IPS-20b (cell line): ENCODE data around the gene CPLANE1.
"Not testable (repeated sequence)": the region's sequence is repeated elsewhere in the genome, so short reads cannot be mapped to it uniquely, and the experiment has no call there.

Experiments used
- H3K27ac ChIP-seq: one replicate; pipeline ENCODE4 v1.5.1; 2013; ENCODE audit warnings: low read length
- H3K27me3 ChIP-seq: 2 replicates; pipeline ENCODE4 v1.6.1; 2013; ENCODE audit warnings: mild to moderate bottlenecking, low read length, inconsistent platforms; ENCODE audit not compliant: insufficient read depth
- H3K36me3 ChIP-seq: 2 replicates; pipeline ENCODE4 v1.6.1; 2013; ENCODE audit warnings: low read depth, mild to moderate bottlenecking, inconsistent platforms, low read length, moderate library complexity; ENCODE audit not compliant: insufficient read depth
- H3K4me1 ChIP-seq: 2 replicates; pipeline ENCODE4 v1.6.1; 2013; ENCODE audit warnings: mild to moderate bottlenecking, control low read depth, inconsistent platforms, low read length, moderate library complexity; ENCODE audit not compliant: insufficient read depth
- H3K4me3 ChIP-seq: 2 replicates; pipeline ENCODE4 v1.5.1; 2013; ENCODE audit warnings: mild to moderate bottlenecking, low read length, inconsistent platforms
- H3K9ac ChIP-seq: 2 replicates; pipeline ENCODE4 v1.6.1; 2013; ENCODE audit warnings: low read depth, mild to moderate bottlenecking, inconsistent platforms, low read length, moderate library complexity
- H3K9me3 ChIP-seq: 2 replicates; pipeline ENCODE4 v1.6.1; 2013; ENCODE audit warnings: mild to moderate bottlenecking, low read depth, low read length, inconsistent platforms; ENCODE audit not compliant: insufficient read depth

The CPLANE1 gene

GRCh38 chr5:37248970-37249814, at the start of gene CPLANE1:
CPLANE1 (minus strand) TSS chr5:37249376; CDS start chr5:37247698, 1,678 bp downstream.
- peak within 1 kb of the TSS; percentile 39 for H3K27ac ChIP-seq
- no peaks in the 10 kb centered on the region for H3K36me3 ChIP-seq
- no peaks in the 10 kb centered on the region for H3K4me1 ChIP-seq
- peaks cover 2% of the 10 kb centered on the region; the same call in 1 of the 2 replicates for H3K9me3 ChIP-seq
- H3K4me3 ChIP-seq: peak within 1 kb of the TSS; percentile 90
- H3K9ac ChIP-seq: peak within 1 kb of the TSS; percentile 81
- no peaks in the 10 kb centered on the region for H3K27me3 ChIP-seq

- peaks cover 78% of the 10 kb centered on the region for H3K36me3 ChIP-seq
- H3K4me1 ChIP-seq, H3K9ac ChIP-seq, H3K9me3 ChIP-seq, H3K27me3 ChIP-seq, H3K27ac ChIP-seq, H3K4me3 ChIP-seq: not testable (repeated sequence)
These were observed 47.1 kb upstream of the CPLANE1 start for GRCh38 chr5:37296313-37296712.

- Histone ChIP-seq H3K9ac (no peak overlapping the region), H3K36me3 (peaks cover 3% of the 10 kb centered on the region; the same call in 1 of the 2 replicates), H3K4me1 (no peaks in the 10 kb centered on the region), H3K27me3 (no peaks in the 10 kb centered on the region), H3K9me3 (peaks cover 60% of the 10 kb centered on the region), H3K4me3 (no peak overlapping the region), H3K27ac (no peak overlapping the region)
These were observed 34.1 kb upstream of the CPLANE1 start for GRCh38 chr5:37283214-37283820.

GRCh38 chr5:37275511-37275910, 26.3 kb upstream of the CPLANE1 start:
- Histone ChIP-seq H3K27ac (no peak overlapping the region), H3K27me3 (no peaks in the 10 kb centered on the region), H3K4me1 (no peaks in the 10 kb centered on the region; the same call in 1 of the 2 replicates), H3K9me3 (peaks cover 15% of the 10 kb centered on the region), H3K9ac (no peak overlapping the region), H3K4me3 (no peak overlapping the region), H3K36me3 (no peaks in the 10 kb centered on the region)

GRCh38 chr5:37272511-37272910, 23.3 kb upstream of the CPLANE1 start:
- no peaks in the 10 kb centered on the region; the same call in 1 of the 2 replicates for H3K4me1 ChIP-seq
- H3K27me3 ChIP-seq: no peaks in the 10 kb centered on the region
- H3K27ac ChIP-seq: no peak overlapping the region
- H3K9ac ChIP-seq: no peak overlapping the region
- no peaks in the 10 kb centered on the region for H3K36me3 ChIP-seq
- H3K9me3 ChIP-seq: peaks cover 8% of the 10 kb centered on the region; the same call in 1 of the 2 replicates
- H3K4me3 ChIP-seq: no peak overlapping the region

- H3K27me3 ChIP-seq, H3K27ac ChIP-seq, H3K9ac ChIP-seq, H3K4me1 ChIP-seq, H3K36me3 ChIP-seq, H3K4me3 ChIP-seq, H3K9me3 ChIP-seq: not testable (repeated sequence)
These were observed 18.9 kb upstream of the CPLANE1 start for GRCh38 chr5:37268100-37268499.

GRCh38 chr5:37255774-37256358, 6.7 kb upstream of the CPLANE1 start:
- Histone ChIP-seq H3K4me3 (no peak overlapping the region), H3K9me3 (peaks cover 7% of the 10 kb centered on the region; the same call in 1 of the 2 replicates), H3K9ac (no peak overlapping the region), H3K27ac (no peak overlapping the region), H3K4me1 (no peaks in the 10 kb centered on the region), H3K27me3 (no peaks in the 10 kb centered on the region), H3K36me3 (no peaks in the 10 kb centered on the region)

GRCh38 chr5:37254581-37254980, 5.4 kb upstream of the CPLANE1 start:
- Histone ChIP-seq H3K4me1 (no peaks in the 10 kb centered on the region), H3K4me3 (no peak overlapping the region), H3K36me3 (no peaks in the 10 kb centered on the region), H3K27me3 (no peaks in the 10 kb centered on the region), H3K27ac (no peak overlapping the region), H3K9ac (no peak overlapping the region), H3K9me3 (peaks cover 7% of the 10 kb centered on the region; the same call in 1 of the 2 replicates)

GRCh38 chr5:37251665-37252064, 2.5 kb upstream of the CPLANE1 start:
- Histone ChIP-seq H3K4me3 (no peak overlapping the region), H3K27ac (no peak overlapping the region), H3K4me1 (no peaks in the 10 kb centered on the region), H3K27me3 (no peaks in the 10 kb centered on the region), H3K9me3 (peaks cover 7% of the 10 kb centered on the region; the same call in 1 of the 2 replicates), H3K9ac (no peak overlapping the region), H3K36me3 (no peaks in the 10 kb centered on the region)

- peak overlapping the region; percentile 90 for H3K4me3 ChIP-seq
- peaks cover 7% of the 10 kb centered on the region; the same call in 1 of the 2 replicates for H3K9me3 ChIP-seq
- peak overlapping the region; percentile 39 for H3K27ac ChIP-seq
These were observed 614 bp upstream of the CPLANE1 start for GRCh38 chr5:37249815-37250164.

GRCh38 chr5:37248421-37248969, 681 bp downstream of the CPLANE1 start:
- Histone ChIP-seq H3K27ac (no peak overlapping the region), H3K27me3 (no peaks in the 10 kb centered on the region), H3K9me3 (no peaks in the 10 kb centered on the region)

More at GRCh38 chr5:37249815-37250164, 614 bp upstream of the CPLANE1 start:
- Histone ChIP-seq H3K9ac (peak overlapping the region; percentile 81; the same call in 1 of the 2 replicates), H3K4me1 (no peaks in the 10 kb centered on the region), H3K36me3 (no peaks in the 10 kb centered on the region), H3K27me3 (no peaks in the 10 kb centered on the region)

More at GRCh38 chr5:37248421-37248969, 681 bp downstream of the CPLANE1 start:
- no peaks in the 10 kb centered on the region for H3K4me1 ChIP-seq
- peak overlapping the region; percentile 90 for H3K4me3 ChIP-seq
- no peaks in the 10 kb centered on the region for H3K36me3 ChIP-seq
- H3K9ac ChIP-seq: peak overlapping the region; percentile 81; the same call in 1 of the 2 replicates
